Calu3 (cell line): Measurements from ENCODE around the gene GBP5. TPM values are rescaled to one million over a fixed set of nuclear protein-coding genes. Genes with fewer than 3 reads are reported as not detected.

Source experiments
- BruUV-seq: library from RNA; stranded (reverse); fragments of 400-500 nt; replicated peaks from 2 replicates; lab custom pipeline; 2021; lab: Mats Ljungman, UMichigan
- CTCF ChIA-PET: fragments of 300-600 bp; sonication (Branson Sonifier 250); formaldehyde crosslinking; loops from one replicate; lab custom pipeline; 2022; ENCODE audit warnings: antibody characterized with exemption; lab: Charles Lee
- DNase-seq: peaks from one replicate; pipeline ENCODE4 v3.0.0; 2022
- H3K27ac Mint-ChIP-seq: one replicate; pipeline ENCODE4 v1.8.0; 2022; ENCODE audit warnings: mixed read lengths; ENCODE audit not compliant: unreplicated experiment
- H3K27me3 Mint-ChIP-seq: one replicate; pipeline ENCODE4 v1.8.0; 2022; ENCODE audit warnings: mixed read lengths; ENCODE audit not compliant: unreplicated experiment
- H3K36me3 Mint-ChIP-seq: one replicate; pipeline ENCODE4 v1.8.0; 2022; ENCODE audit warnings: mild to moderate bottlenecking, moderate library complexity, mixed read lengths; ENCODE audit not compliant: insufficient read depth, unreplicated experiment
- H3K4me1 Mint-ChIP-seq: one replicate; pipeline ENCODE4 v1.8.0; 2022; ENCODE audit warnings: mild to moderate bottlenecking, low read depth, mixed read lengths; ENCODE audit not compliant: unreplicated experiment
- H3K4me3 Mint-ChIP-seq: one replicate; pipeline ENCODE4 v1.8.0; 2022; ENCODE audit warnings: mild to moderate bottlenecking, low read depth, moderate library complexity, mixed read lengths; ENCODE audit not compliant: unreplicated experiment
- H3K9me3 Mint-ChIP-seq: one replicate; pipeline ENCODE4 v1.8.0; 2022; ENCODE audit warnings: low read depth, mixed read lengths; ENCODE audit not compliant: unreplicated experiment
- CTCF ChIP-seq: fragments of 200-600 bp; IDR thresholded peaks from one replicate; pipeline ENCODE4 v1.8.0; 2022; ENCODE audit warnings: antibody characterized with exemption; ENCODE audit not compliant: unreplicated experiment
- intact Hi-C: fragments of 100-400 bp; cut with micrococcal nuclease; formaldehyde crosslinking; loops from one replicate; pipeline ENCODE4 v1.10.0; 2022; ENCODE audit not compliant: unreplicated experiment
- total RNA-seq: library from RNA; stranded (reverse); gene quantifications from 2 replicates; pipeline ENCODE4 v1.2.3, GENCODE V29; 2022

Gene GBP5
- total RNA-seq, 1 experiment from 2014 or later, result not detected

DNA sequence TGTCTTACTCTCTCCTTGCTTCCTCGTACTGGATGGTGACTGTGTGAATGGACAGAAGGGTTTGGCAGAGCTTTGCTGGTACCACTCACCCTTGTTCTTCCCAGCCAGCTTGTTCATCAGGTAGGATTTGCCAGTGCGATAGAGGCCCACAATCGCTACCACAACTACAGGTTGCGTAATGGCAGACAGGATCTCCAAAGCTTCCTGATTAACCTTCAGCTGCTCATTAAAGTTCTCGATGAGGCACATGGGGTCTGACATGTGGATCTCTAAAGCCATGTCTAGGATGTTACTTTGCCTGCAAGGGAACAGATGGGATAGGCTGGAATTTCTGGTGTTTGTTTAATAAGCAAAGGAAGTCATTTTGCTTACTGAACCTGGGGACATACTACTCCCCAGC, 3.4 kb downstream of the GBP5 start:
- no peak for DNase-seq
- H3K27ac Mint-ChIP-seq, result no peak overlapping the region
- no peaks in the 10 kb centered on the region for H3K36me3 Mint-ChIP-seq
- intact Hi-C loops, result no loop called here
- no peaks in the 10 kb centered on the region for H3K27me3 Mint-ChIP-seq
- BruUV-seq, result no TSS peak
- H3K4me3 Mint-ChIP-seq, result no peak overlapping the region
- H3K4me1 Mint-ChIP-seq, result no peaks in the 10 kb centered on the region
- peaks cover 3% of the 10 kb centered on the region for H3K9me3 Mint-ChIP-seq
- TF ChIP-seq CTCF, result no peak
- CTCF ChIA-PET, result no interaction called here

DNA sequence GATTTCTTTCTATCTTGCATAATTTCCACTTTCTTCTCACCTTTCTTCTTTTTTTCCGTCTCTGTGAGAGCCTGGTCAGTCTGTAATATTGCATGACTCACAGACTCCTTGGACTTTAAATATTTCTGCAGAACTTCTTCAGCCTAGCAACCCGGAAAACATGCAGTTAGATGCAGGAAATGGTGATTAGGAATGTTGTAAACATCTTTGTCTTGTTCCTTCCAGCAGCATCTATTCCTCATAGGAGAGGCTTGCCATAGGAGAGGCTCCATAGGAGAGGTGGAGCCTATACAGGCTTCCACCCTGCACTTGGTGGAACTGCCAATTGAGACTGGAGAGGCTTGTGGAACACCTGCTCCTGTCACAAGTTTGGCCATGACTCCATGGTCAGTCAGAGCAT, 10.0 kb downstream of the GBP5 start:
- TF ChIP-seq CTCF, result no peak
- intact Hi-C loops, result no loop called here
- BruUV-seq, result no TSS peak
- no peak for DNase-seq
- Mint-ChIP-seq H3K27me3 (no peaks in the 10 kb centered on the region), H3K4me3 (no peak overlapping the region), H3K4me1 (peaks cover 14% of the 10 kb centered on the region), H3K27ac (no peak overlapping the region), H3K9me3 (no peaks in the 10 kb centered on the region), H3K36me3 (no peaks in the 10 kb centered on the region)
- CTCF ChIA-PET, result no interaction called here

DNA sequence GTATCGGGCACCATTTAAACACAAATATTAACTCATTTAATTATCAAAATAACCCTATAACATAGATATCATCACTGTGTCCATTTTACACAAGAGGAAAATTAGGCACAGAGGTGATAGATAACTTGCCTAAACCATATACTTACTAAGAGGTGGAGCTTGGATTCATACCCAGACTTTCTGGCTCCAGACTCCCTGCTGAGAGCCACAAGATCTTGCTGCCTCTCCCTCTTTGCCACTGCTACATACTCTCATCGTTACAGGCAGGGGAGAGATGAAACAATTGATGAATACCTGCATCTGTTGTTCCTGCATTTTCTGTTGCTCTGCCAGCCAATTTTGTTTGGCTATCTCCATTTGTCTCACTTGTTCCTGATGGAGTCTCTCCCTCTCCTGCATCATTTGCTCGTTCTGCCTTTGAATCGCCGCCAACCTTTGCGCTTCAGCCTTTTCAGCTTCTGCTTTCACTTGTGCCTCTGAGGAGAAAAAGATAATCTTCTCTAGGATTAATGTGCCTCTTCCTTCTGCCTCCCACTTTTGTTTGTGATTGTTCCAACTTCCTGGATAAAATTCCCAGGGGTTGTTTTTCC, 10.6 kb downstream of the GBP5 start:
- DNase-seq, result no peak
- no peak overlapping the region for H3K4me3 Mint-ChIP-seq
- H3K36me3 Mint-ChIP-seq, result no peaks in the 10 kb centered on the region
- TF ChIP-seq CTCF, result no peak
- CTCF ChIA-PET, result no interaction called here
- H3K27me3 Mint-ChIP-seq, result no peaks in the 10 kb centered on the region
- BruUV-seq, result no TSS peak
- peaks cover 14% of the 10 kb centered on the region for H3K4me1 Mint-ChIP-seq
- intact Hi-C loops, result no loop called here
- H3K9me3 Mint-ChIP-seq, result no peaks in the 10 kb centered on the region
- no peak overlapping the region for H3K27ac Mint-ChIP-seq

GRCh38 chr1:89260566-89261255, 11.9 kb downstream of the GBP5 start:
- H3K27ac Mint-ChIP-seq, result no peak overlapping the region

More at GRCh38 chr1:89260566-89261255, 11.9 kb downstream of the GBP5 start:
- no TSS peak for BruUV-seq
- Mint-ChIP-seq H3K27me3 (no peaks in the 10 kb centered on the region), H3K36me3 (no peaks in the 10 kb centered on the region), H3K4me3 (no peak overlapping the region), H3K9me3 (no peaks in the 10 kb centered on the region), H3K4me1 (peaks cover 14% of the 10 kb centered on the region)
- intact Hi-C loops, result no loop called here
- no peak for TF ChIP-seq CTCF
- CTCF ChIA-PET, result interaction anchor here (0.6 kb wide), 1 partner anchor 62 kb away, joined by 3 read pairs; the partner anchor contains the start of gene GBP4
- DNase-seq, result no peak
